Measurements from ENCODE around the gene HMCN2.

HMCN2 gene

GRCh38 chr9:130347931-130348330 lies 82.4 kb downstream of the HMCN2 start:
- no peak for DNase-seq

- no peak for DNase-seq
These were observed 82.8 kb downstream of the HMCN2 start for GRCh38 chr9:130348341-130348740.

- no peak for DNase-seq
These were observed 83.3 kb downstream of the HMCN2 start for GRCh38 chr9:130348881-130349280.

- DNase-seq = no peak
These were observed 83.8 kb downstream of the HMCN2 start for GRCh38 chr9:130349398-130349797.

GRCh38 chr9:130351343-130351742 lies 85.8 kb downstream of the HMCN2 start:
- DNase-seq = no peak

GRCh38 chr9:130352081-130352480 lies 86.5 kb downstream of the HMCN2 start:
- DNase-seq = no peak

- no peak for DNase-seq
These were observed 87.2 kb downstream of the HMCN2 start for GRCh38 chr9:130352586-130353285.

- DNase-seq = no peak
These were observed 88.8 kb downstream of the HMCN2 start for GRCh38 chr9:130354378-130354777.

GRCh38 chr9:130354806-130355205 lies 89.2 kb downstream of the HMCN2 start:
- DNase-seq = no peak

GRCh38 chr9:130356033-130356432 lies 90.5 kb downstream of the HMCN2 start:
- DNase-seq = no peak

GRCh38 chr9:130356877-130357584 lies 91.5 kb downstream of the HMCN2 start:
- DNase-seq = no peak

GRCh38 chr9:130358928-130359327 lies 93.4 kb downstream of the HMCN2 start:
- DNase-seq = no peak

- DNase-seq = no peak
These were observed 94.3 kb downstream of the HMCN2 start for GRCh38 chr9:130359819-130360218.

GRCh38 chr9:130360672-130361071 lies 95.1 kb downstream of the HMCN2 start:
- no peak for DNase-seq

GRCh38 chr9:130361873-130362362 lies 96.4 kb downstream of the HMCN2 start:
- DNase-seq = no peak

GRCh38 chr9:130362691-130363090 lies 97.1 kb downstream of the HMCN2 start:
- no peak for DNase-seq

- DNase-seq = no peak
These were observed 98.3 kb downstream of the HMCN2 start for GRCh38 chr9:130363755-130364404.

GRCh38 chr9:130364619-130365322 lies 99.2 kb downstream of the HMCN2 start:
- no peak for DNase-seq

- DNase-seq = no peak
These were observed 99.8 kb downstream of the HMCN2 start for GRCh38 chr9:130365323-130365721.

- no peak for DNase-seq
These were observed 100.5 kb downstream of the HMCN2 start for GRCh38 chr9:130366072-130366471.

- no peak for DNase-seq
These were observed 101.5 kb downstream of the HMCN2 start for GRCh38 chr9:130366888-130367550.

- DNase-seq = no peak
These were observed 103.1 kb downstream of the HMCN2 start for GRCh38 chr9:130368631-130369103.

- DNase-seq = no peak
These were observed 104.7 kb downstream of the HMCN2 start for GRCh38 chr9:130370226-130370625.

All from DMS79 (cell line).